PC-3 (cell line): ENCODE data around the gene RNF39. TPM values are rescaled to one million over a fixed set of nuclear protein-coding genes. Genes with fewer than 3 reads are reported as not detected.
A peak's percentile ranks its signal among the peaks of the same experiment; 100 is the strongest.

Source experiments
- ATAC-seq: fragments of 200-7000 bp; cut with Tn5 transposase; 2 replicates; pipeline ENCODE4 v1.9.1; 2020; ENCODE audit warnings: mild to moderate bottlenecking, moderate library complexity
- Bru-seq: library from RNA; stranded (reverse); fragments of 400-500 nt; gene quantifications from one replicate; lab custom pipeline; 2021; lab: Mats Ljungman, UMichigan
- BruChase-seq, 2 experiments: library from RNA; stranded (reverse); fragments of 400-500 nt; gene quantifications; one replicate each; lab custom pipeline; 2021; lab: Mats Ljungman, UMichigan
- BruUV-seq: library from RNA; stranded (reverse); fragments of 400-500 nt; replicated peaks from 2 replicates; lab custom pipeline; 2021; lab: Mats Ljungman, UMichigan
- CTCF ChIA-PET: fragments of 300-600 bp; sonication (Branson Sonifier 250); formaldehyde crosslinking; loops from one replicate; lab custom pipeline; 2022; ENCODE audit warnings: antibody characterized with exemption; lab: Charles Lee
- POLR2A ChIA-PET: fragments of 300-600 bp; sonication (Branson Sonifier 250); formaldehyde crosslinking; loops from one replicate; lab custom pipeline; 2022; ENCODE audit warnings: antibody characterized with exemption; ENCODE audit not compliant: unreplicated experiment; lab: Charles Lee
- DNase-seq: peaks from one replicate; pipeline ENCODE4 v3.0.0-alpha.2; 2015
- H2AFZ ChIP-seq: fragments of 300-600 bp; sonication (generic); 2 replicates; pipeline ENCODE4 v1.6.0; 2016; ENCODE audit warnings: antibody characterized with exemption, low read length
- H3F3A ChIP-seq: fragments of 300-600 bp; sonication (generic); one replicate; pipeline ENCODE4 v1.6.0; 2017; ENCODE audit warnings: antibody characterized with exemption, low read length, control low read depth, mild to moderate bottlenecking; ENCODE audit not compliant: unreplicated experiment
- H3K27ac ChIP-seq: fragments of 300-600 bp; sonication (generic); 2 replicates; pipeline ENCODE4 v1.5.1; 2016; ENCODE audit warnings: mild to moderate bottlenecking, low read length
- H3K27me3 ChIP-seq: fragments of 300-600 bp; sonication (generic); 2 replicates; pipeline ENCODE4 v1.6.1; 2016; ENCODE audit warnings: low read length, mixed read lengths
- H3K36me3 ChIP-seq: fragments of 300-600 bp; sonication (generic); 2 replicates; pipeline ENCODE4 v1.6.1; 2016; ENCODE audit warnings: low read depth, mixed run types, low read length, mixed read lengths
- H3K4me1 ChIP-seq: fragments of 300-600 bp; sonication (generic); 2 replicates; pipeline ENCODE4 v1.5.1; 2016; ENCODE audit warnings: low read length; ENCODE audit not compliant: insufficient read depth
- H3K4me2 ChIP-seq: fragments of 300-600 bp; sonication (generic); 2 replicates; pipeline ENCODE4 v1.6.0; 2016; ENCODE audit warnings: low read length
- H3K4me3 ChIP-seq: fragments of 300-600 bp; sonication (generic); 2 replicates; pipeline ENCODE4 v1.5.1; 2016; ENCODE audit warnings: mild to moderate bottlenecking, low read length, mixed read lengths
- H3K79me2 ChIP-seq: fragments of 300-600 bp; sonication (generic); 2 replicates; pipeline ENCODE4 v1.6.1; 2017; ENCODE audit warnings: low read length, mixed read lengths
- H3K9ac ChIP-seq: fragments of 300-600 bp; sonication (generic); 2 replicates; pipeline ENCODE4 v1.6.0; 2016; ENCODE audit warnings: mild to moderate bottlenecking, low read length
- H3K9me2 ChIP-seq: fragments of 300-600 bp; sonication (generic); replicated peaks from 2 replicates; pipeline ENCODE4 v1.6.1; 2016; ENCODE audit warnings: mixed run types, low read length, mixed read lengths
- H3K9me3 ChIP-seq: fragments of 300-600 bp; sonication (generic); 2 replicates; pipeline ENCODE4 v1.6.1; 2016; ENCODE audit warnings: low read length, mixed read lengths
- H4K20me1 ChIP-seq: fragments of 300-600 bp; sonication (generic); 2 replicates; pipeline ENCODE4 v1.6.1; 2016; ENCODE audit warnings: low read length, mixed read lengths
- CTCF ChIP-seq: fragments of 300-600 bp; sonication (generic); conservative IDR thresholded peaks from 2 replicates; pipeline ENCODE4 v1.5.1; 2017; ENCODE audit warnings: antibody characterized with exemption, low read depth, mild to moderate bottlenecking, low read length
- EZH2 ChIP-seq: fragments of 300-600 bp; sonication (generic); IDR thresholded peaks from one replicate; pipeline ENCODE4 v1.6.1; 2017; ENCODE audit warnings: antibody characterized with exemption, mild to moderate bottlenecking, low read length; ENCODE audit not compliant: unreplicated experiment
- EZH2phosphoT487 ChIP-seq: fragments of 300-600 bp; sonication (generic); IDR thresholded peaks from 2 replicates; pipeline ENCODE4 v1.6.1; 2018; ENCODE audit warnings: mild to moderate bottlenecking, antibody characterized with exemption, low read length, borderline replicate concordance
- intact Hi-C: fragments of 100-400 bp; cut with micrococcal nuclease; formaldehyde crosslinking; loops from 2 replicates; pipeline ENCODE4 v1.9.0; 2023
- long read RNA-seq: library from polyadenylated mRNA; unstranded; transcript quantifications from one replicate; pipeline ENCODE4 v2.0.0, GENCODE V29; 2021; ENCODE audit not compliant: unreplicated experiment
- total RNA-seq: library from RNA; depleted of rRNA; stranded (reverse); fragments of >200 nt; gene quantifications from 2 replicates; pipeline ENCODE4 v1.2.3, GENCODE V29; 2014; rRNA removed

Gene RNF39
- total RNA-seq (2.0 and 4.2 TPM in 2 replicates), Bru-seq, nascent RNA (percentile 52 among the genes with signal in this experiment), BruChase-seq, experiment 1, labeled RNA remaining after a 6-hour chase (percentile 47 among the genes with signal in this experiment), BruChase-seq, experiment 2, labeled RNA remaining after a 2-hour chase (percentile 55 among the genes with signal in this experiment)
- long read RNA-seq, transcript RNF39-201 (4 exons, 2,206 nt): major isoform, 9 of 12 reads
- long read RNA-seq, partial matches to known transcripts: 0 of 12 reads
- long read RNA-seq, other reads (novel, unspliced or antisense): 3 of 12 reads

- no peaks in the 10 kb centered on the region for H3K9me3 ChIP-seq
- ChIA-PET POLR2A (no interaction called here), CTCF (no interaction called here)
- peak within 1 kb of the TSS; percentile 99 for H3K4me2 ChIP-seq
- no peaks in the 10 kb centered on the region for H3K9me2 ChIP-seq
- H3K27me3 ChIP-seq: 0 out of 2 replicates have a peak, but pooled peaks cover 3% of the 10 kb centered on the region
- no peaks in the 10 kb centered on the region; the same call in 1 of the 2 replicates for H3K79me2 ChIP-seq
- ATAC-seq (peak; percentile 17), DNase-seq (no peak)
- no peak within 1 kb of the TSS for H3K9ac ChIP-seq
- no peaks in the 10 kb centered on the region for H3K36me3 ChIP-seq
- H3K4me3 ChIP-seq: peak within 1 kb of the TSS; percentile 75
- BruUV-seq: no TSS peak
- no peak within 1 kb of the TSS for H3K27ac ChIP-seq
- H2AFZ ChIP-seq: peak within 1 kb of the TSS; percentile 66
- H4K20me1 ChIP-seq: no peaks in the 10 kb centered on the region
- TF ChIP-seq EZH2phosphoT487 (no peak), CTCF (no peak), EZH2 (no peak)
- peaks cover 40% of the 10 kb centered on the region for H3K4me1 ChIP-seq
- intact Hi-C loops: loop anchor here (2.0 kb wide), 1 partner anchor 26 kb away; no protein-coding TSS in a partner anchor
- H3F3A ChIP-seq: no peaks in the 10 kb centered on the region
These were observed at the start of gene RNF39 for GRCh38 chr6:30075094-30075789. RNF39 (minus strand) TSS chr6:30075769; CDS start chr6:30075585, 184 bp downstream.

- H3K27me3 ChIP-seq: no peaks in the 10 kb centered on the region
- no peaks in the 10 kb centered on the region for H3K36me3 ChIP-seq
- H3K9me3 ChIP-seq: no peaks in the 10 kb centered on the region
- DNase-seq: peak; percentile 20
- H2AFZ ChIP-seq: no peak overlapping the region
- POLR2A ChIA-PET: interaction anchor here (0.6 kb wide), 1 partner anchor 19 kb away, joined by 4 read pairs; no protein-coding TSS in a partner anchor
- peaks cover 16% of the 10 kb centered on the region for H3K4me1 ChIP-seq
- no peak overlapping the region for H3K4me2 ChIP-seq
- no peaks in the 10 kb centered on the region for H4K20me1 ChIP-seq
- TF ChIP-seq EZH2 (no peak), EZH2phosphoT487 (no peak), CTCF (no peak)
- H3K9me2 ChIP-seq: no peaks in the 10 kb centered on the region
- no peak overlapping the region for H3K9ac ChIP-seq
- no TSS peak for BruUV-seq
- peak; percentile 25; the same call in 1 of the 2 replicates for ATAC-seq
- H3K27ac ChIP-seq: no peak overlapping the region
- H3K4me3 ChIP-seq: no peak overlapping the region
- H3K79me2 ChIP-seq: no peaks in the 10 kb centered on the region
- CTCF ChIA-PET: interaction anchor here (0.5 to 1.4 kb wide), 3 partner anchors 9 to 470 kb away, joined by 4 to 10 read pairs (median 7); no protein-coding TSS in a partner anchor
- intact Hi-C loops: no loop called here
- no peaks in the 10 kb centered on the region for H3F3A ChIP-seq
These were observed 46.9 kb upstream of the RNF39 start for GRCh38 chr6:30122515-30122914.
